H1 (cell line): Measurements from ENCODE around the gene DBP. TPM values are rescaled to one million over a fixed set of nuclear protein-coding genes. Genes with fewer than 3 reads are reported as not detected.

ENCODE experiments used
- CBX8 ChIP-seq: fragments of 300-800, 300-1000 bp; sonication (generic); IDR thresholded peaks from 2 replicates; pipeline ENCODE4 v1.7.1; 2016; ENCODE audit warnings: low read depth, low read length, borderline replicate concordance
- EZH2 ChIP-seq: fragments of 200-600 bp; sonication (generic); IDR thresholded peaks from 2 replicates; pipeline ENCODE4 v1.7.1; 2012; ENCODE audit warnings: low read depth, mild to moderate bottlenecking, moderate library complexity, low read length, inconsistent platforms; ENCODE audit not compliant: severe bottlenecking
- KDM1A ChIP-seq: fragments of 200-600, 300-600 bp; sonication (generic); IDR thresholded peaks from 2 replicates; pipeline ENCODE4 v1.7.1; 2016; ENCODE audit warnings: mild to moderate bottlenecking, low read length, borderline replicate concordance
- POLR2A ChIP-seq, 2 experiments: IDR thresholded peaks; 1 replicate in 1 of 2; 2 replicates in 1 of 2; pipeline ENCODE4 v1.6.1; 2011; ENCODE audit warnings: low read depth in 2 of 2, low read length in 2 of 2, mild to moderate bottlenecking in 2 of 2; ENCODE audit errors: control extremely low read depth in 1 of 2
- RAD21 ChIP-seq, 2 experiments: IDR thresholded peaks in 1 of 2; conservative IDR thresholded peaks in 1 of 2; 2 replicates each; pipeline ENCODE4 v1.6.1; 2011; ENCODE audit warnings: low read depth in 2 of 2, low read length in 2 of 2, improper control_type of control experiment in 1 of 2, inconsistent platforms in 1 of 2, mild to moderate bottlenecking in 1 of 2, moderate library complexity in 1 of 2
- RXRA ChIP-seq: IDR thresholded peaks from 2 replicates; pipeline ENCODE4 v1.6.1; 2011; ENCODE audit warnings: low read depth, mild to moderate bottlenecking, low read length, moderate library complexity; ENCODE audit not compliant: insufficient read depth
- SAP30 ChIP-seq: fragments of 300-600 bp; sonication (generic); IDR thresholded peaks from 2 replicates; pipeline ENCODE4 v1.7.1; 2012; ENCODE audit warnings: low read length, moderate library complexity, mild to moderate bottlenecking, inconsistent platforms; ENCODE audit not compliant: insufficient read depth, insufficient replicate concordance
- TAF1 ChIP-seq: IDR thresholded peaks from 2 replicates; pipeline ENCODE4 v1.6.1; 2011; ENCODE audit warnings: mild to moderate bottlenecking, low read depth, low read length
- TAF7 ChIP-seq: optimal IDR thresholded peaks from 2 replicates; pipeline ENCODE3; 2011; ENCODE audit warnings: low read depth, mild to moderate bottlenecking, inconsistent platforms, low read length, moderate library complexity, borderline replicate concordance
- polyA plus RNA-seq, 7 experiments: library from polyadenylated mRNA; depleted of rRNA in 3 of 7; stranded (reverse) in 5 of 7; unstranded in 2 of 7; fragments of >200 nt in 5 of 7; fragments of 200-250 nt in 2 of 7; gene quantifications; 1 replicate in 5 of 7; 2 replicates in 1 of 7; 4 replicates in 1 of 7; pipeline versions ENCODE4 v1.2.1 to v1.2.3, GENCODE V29; 2011 to 2013; ENCODE audit warnings: missing spikeins in 2 of 7, mixed read lengths in 2 of 7
- total RNA-seq: library from RNA; stranded (reverse); fragmentation: NEBNext Ultra II Directional; extraction: Animal tissue kit (Norgen Biotek cat#: 25700); gene quantifications from 2 replicates; pipeline ENCODE4 v1.2.1, GENCODE V29; 2021
- TF ChIP-seq, protein P1 (sequence below): fragments of 300-600 bp; sonication (generic); IDR thresholded peaks from 2 replicates; pipeline ENCODE4 v1.7.1; 2012; ENCODE audit warnings: low read length, moderate library complexity, mild to moderate bottlenecking, inconsistent platforms; ENCODE audit not compliant: insufficient replicate concordance
- TF ChIP-seq, protein P2 (sequence below): IDR thresholded peaks from 2 replicates; pipeline ENCODE4 v1.6.1; 2011; ENCODE audit warnings: low read depth, mild to moderate bottlenecking, low read length; ENCODE audit not compliant: insufficient read depth

The DBP gene
- total and polyA plus RNA-seq, 2 of the 8 experiments (the other 6 are each of a cell fraction or from before 2014, with no cell fraction given), result 7.5 to 8.3 TPM

DNA sequence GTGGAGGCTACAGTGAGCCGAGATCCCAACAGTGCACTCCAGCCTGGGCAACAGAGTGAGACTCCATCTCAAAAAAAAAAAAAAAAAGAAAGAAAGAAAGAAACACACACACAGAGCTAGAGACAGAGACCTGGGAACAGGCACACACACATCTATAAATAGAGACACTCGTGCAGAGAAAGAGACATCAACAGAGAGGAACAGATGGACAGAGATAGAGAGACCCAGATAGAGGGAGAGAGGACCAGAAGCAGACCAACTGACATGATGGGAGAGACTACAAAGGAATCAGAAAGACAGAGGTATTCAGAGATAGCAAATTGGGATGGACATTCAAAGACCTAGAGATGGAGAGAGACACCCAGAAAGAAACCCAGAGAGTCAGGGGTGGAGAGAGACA is 11.0 kb upstream of the DBP start (continued):
- TF ChIP-seq, protein P1, sequence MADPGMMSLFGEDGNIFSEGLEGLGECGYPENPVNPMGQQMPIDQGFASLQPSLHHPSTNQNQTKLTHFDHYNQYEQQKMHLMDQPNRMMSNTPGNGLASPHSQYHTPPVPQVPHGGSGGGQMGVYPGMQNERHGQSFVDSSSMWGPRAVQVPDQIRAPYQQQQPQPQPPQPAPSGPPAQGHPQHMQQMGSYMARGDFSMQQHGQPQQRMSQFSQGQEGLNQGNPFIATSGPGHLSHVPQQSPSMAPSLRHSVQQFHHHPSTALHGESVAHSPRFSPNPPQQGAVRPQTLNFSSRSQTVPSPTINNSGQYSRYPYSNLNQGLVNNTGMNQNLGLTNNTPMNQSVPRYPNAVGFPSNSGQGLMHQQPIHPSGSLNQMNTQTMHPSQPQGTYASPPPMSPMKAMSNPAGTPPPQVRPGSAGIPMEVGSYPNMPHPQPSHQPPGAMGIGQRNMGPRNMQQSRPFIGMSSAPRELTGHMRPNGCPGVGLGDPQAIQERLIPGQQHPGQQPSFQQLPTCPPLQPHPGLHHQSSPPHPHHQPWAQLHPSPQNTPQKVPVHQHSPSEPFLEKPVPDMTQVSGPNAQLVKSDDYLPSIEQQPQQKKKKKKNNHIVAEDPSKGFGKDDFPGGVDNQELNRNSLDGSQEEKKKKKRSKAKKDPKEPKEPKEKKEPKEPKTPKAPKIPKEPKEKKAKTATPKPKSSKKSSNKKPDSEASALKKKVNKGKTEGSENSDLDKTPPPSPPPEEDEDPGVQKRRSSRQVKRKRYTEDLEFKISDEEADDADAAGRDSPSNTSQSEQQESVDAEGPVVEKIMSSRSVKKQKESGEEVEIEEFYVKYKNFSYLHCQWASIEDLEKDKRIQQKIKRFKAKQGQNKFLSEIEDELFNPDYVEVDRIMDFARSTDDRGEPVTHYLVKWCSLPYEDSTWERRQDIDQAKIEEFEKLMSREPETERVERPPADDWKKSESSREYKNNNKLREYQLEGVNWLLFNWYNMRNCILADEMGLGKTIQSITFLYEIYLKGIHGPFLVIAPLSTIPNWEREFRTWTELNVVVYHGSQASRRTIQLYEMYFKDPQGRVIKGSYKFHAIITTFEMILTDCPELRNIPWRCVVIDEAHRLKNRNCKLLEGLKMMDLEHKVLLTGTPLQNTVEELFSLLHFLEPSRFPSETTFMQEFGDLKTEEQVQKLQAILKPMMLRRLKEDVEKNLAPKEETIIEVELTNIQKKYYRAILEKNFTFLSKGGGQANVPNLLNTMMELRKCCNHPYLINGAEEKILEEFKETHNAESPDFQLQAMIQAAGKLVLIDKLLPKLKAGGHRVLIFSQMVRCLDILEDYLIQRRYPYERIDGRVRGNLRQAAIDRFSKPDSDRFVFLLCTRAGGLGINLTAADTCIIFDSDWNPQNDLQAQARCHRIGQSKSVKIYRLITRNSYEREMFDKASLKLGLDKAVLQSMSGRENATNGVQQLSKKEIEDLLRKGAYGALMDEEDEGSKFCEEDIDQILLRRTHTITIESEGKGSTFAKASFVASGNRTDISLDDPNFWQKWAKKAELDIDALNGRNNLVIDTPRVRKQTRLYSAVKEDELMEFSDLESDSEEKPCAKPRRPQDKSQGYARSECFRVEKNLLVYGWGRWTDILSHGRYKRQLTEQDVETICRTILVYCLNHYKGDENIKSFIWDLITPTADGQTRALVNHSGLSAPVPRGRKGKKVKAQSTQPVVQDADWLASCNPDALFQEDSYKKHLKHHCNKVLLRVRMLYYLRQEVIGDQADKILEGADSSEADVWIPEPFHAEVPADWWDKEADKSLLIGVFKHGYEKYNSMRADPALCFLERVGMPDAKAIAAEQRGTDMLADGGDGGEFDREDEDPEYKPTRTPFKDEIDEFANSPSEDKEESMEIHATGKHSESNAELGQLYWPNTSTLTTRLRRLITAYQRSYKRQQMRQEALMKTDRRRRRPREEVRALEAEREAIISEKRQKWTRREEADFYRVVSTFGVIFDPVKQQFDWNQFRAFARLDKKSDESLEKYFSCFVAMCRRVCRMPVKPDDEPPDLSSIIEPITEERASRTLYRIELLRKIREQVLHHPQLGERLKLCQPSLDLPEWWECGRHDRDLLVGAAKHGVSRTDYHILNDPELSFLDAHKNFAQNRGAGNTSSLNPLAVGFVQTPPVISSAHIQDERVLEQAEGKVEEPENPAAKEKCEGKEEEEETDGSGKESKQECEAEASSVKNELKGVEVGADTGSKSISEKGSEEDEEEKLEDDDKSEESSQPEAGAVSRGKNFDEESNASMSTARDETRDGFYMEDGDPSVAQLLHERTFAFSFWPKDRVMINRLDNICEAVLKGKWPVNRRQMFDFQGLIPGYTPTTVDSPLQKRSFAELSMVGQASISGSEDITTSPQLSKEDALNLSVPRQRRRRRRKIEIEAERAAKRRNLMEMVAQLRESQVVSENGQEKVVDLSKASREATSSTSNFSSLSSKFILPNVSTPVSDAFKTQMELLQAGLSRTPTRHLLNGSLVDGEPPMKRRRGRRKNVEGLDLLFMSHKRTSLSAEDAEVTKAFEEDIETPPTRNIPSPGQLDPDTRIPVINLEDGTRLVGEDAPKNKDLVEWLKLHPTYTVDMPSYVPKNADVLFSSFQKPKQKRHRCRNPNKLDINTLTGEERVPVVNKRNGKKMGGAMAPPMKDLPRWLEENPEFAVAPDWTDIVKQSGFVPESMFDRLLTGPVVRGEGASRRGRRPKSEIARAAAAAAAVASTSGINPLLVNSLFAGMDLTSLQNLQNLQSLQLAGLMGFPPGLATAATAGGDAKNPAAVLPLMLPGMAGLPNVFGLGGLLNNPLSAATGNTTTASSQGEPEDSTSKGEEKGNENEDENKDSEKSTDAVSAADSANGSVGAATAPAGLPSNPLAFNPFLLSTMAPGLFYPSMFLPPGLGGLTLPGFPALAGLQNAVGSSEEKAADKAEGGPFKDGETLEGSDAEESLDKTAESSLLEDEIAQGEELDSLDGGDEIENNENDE, result no peak
- TF ChIP-seq TAF1 (no peak), KDM1A (no peak), CBX8 (no peak), RAD21 (IDR thresholded peaks at IDR 0.05 in 1 of 2, conservative IDR thresholded peaks at IDR 0.05 in 1 of 2; ENCODE audit: low read depth in 2 of 2, low read length in 2 of 2) (no peak), RXRA (no peak), SAP30 (no peak), TAF7 (no peak), EZH2 (no peak), POLR2A (IDR thresholded peaks at IDR 0.05; ENCODE audit: control extremely low read depth in 1 of 2, low read depth in 2 of 2, low read length in 2 of 2) (no peak)
- TF ChIP-seq, protein P2, sequence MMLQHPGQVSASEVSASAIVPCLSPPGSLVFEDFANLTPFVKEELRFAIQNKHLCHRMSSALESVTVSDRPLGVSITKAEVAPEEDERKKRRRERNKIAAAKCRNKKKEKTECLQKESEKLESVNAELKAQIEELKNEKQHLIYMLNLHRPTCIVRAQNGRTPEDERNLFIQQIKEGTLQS, result no peak
